GM19240 (cell line): Measurements from ENCODE around the gene ATCAY.

Source experiments
- DNase-seq: peaks from one replicate; pipeline ENCODE4 v3.0.0; 2011; ENCODE audit warnings: low spot score; ENCODE audit not compliant: insufficient read length

ATCAY gene

GRCh38 chr19:3880471-3881271 lies at the start of gene ATCAY:
Gene ATCAY, plus strand, starts transcription at chr19:3880685. Its CDS starts 5,083 bp downstream, at chr19:3885768.
- DNase-seq: no peak

GRCh38 chr19:3831601-3832000 lies 48.9 kb upstream of the ATCAY start:
- no peak for DNase-seq

DNA sequence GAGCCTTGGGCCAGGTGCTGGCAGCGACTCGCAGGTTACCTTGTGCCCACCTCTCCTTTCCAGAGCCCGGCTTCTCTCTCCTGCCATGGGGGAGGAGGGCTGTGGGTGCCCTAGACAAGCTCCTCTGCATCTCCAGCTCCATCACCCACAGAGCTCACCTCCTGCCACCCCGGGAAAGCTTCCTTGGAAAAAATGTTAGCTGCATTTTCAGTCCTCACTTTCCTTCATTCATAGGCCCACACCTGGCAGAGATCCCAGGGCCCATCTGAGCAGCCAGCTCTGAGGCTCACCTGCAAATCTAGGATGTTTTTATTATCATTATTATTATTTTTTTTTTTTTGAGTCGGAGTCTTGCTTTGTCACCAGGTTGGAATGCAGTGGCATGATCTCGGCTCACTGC lies 48.5 kb upstream of the ATCAY start:
- DNase-seq: no peak

DNA sequence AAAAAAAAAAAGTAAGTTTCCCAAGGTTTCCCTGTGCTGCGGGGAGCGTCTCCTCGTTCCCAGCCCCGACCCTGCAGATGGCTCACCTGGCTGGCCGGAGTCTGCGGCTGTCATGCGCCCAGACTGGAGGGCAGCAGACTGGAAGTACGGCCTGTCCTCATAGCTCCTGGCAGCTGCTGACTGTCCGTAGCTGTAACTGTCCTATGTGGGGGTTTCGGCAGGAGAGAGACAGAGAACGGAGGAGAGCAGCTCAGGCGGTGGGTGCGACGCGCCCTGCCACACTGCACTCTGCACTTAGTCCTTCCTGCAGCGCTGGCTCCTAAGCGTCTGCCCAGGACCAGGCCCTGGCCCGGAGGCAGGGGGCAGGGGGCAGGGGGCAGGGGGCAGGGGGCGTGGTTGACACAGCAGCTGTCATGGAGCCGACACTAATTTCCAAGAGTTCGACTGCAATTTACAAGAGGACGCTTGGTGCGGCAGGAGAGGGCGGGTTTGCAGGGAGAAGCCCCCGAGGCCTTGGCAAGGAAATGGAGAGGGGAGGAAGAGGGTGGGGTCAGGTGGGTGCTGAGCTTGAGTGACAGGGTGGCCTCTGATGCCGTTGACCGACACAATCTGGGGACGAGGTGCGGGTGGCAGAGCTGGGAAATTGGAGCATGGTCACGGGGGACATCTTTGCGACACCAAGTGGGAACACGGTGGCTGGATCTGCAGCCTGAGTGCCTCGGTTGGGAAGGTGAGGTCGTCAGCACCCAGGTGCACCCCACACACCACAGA lies 46.7 kb upstream of the ATCAY start:
- no peak for DNase-seq

GRCh38 chr19:3834349-3835054 lies 46.0 kb upstream of the ATCAY start:
- no peak for DNase-seq

GRCh38 chr19:3835055-3835435 lies 45.4 kb upstream of the ATCAY start:
- no peak for DNase-seq

GRCh38 chr19:3836887-3837286 lies 43.6 kb upstream of the ATCAY start:
- no peak for DNase-seq

- no peak for DNase-seq
Measured at GRCh38 chr19:3837332-3837731, 43.2 kb upstream of the ATCAY start.

DNA sequence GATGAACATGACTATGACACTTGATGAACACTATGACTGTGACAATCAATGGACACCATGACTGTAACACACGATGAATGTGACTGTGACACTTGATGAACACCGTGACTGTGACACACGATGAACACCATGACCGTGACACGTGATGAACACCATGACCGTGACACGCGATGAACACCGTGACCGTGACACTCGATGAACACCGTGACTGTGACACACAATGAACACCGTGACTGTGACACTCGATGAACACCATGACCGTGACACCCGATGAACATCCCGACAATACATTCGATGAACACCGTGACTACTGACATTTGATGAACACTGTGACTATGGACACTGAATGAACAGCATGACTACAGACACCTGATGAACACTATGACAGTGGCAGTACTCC lies 42.6 kb upstream of the ATCAY start:
- no peak for DNase-seq

DNA sequence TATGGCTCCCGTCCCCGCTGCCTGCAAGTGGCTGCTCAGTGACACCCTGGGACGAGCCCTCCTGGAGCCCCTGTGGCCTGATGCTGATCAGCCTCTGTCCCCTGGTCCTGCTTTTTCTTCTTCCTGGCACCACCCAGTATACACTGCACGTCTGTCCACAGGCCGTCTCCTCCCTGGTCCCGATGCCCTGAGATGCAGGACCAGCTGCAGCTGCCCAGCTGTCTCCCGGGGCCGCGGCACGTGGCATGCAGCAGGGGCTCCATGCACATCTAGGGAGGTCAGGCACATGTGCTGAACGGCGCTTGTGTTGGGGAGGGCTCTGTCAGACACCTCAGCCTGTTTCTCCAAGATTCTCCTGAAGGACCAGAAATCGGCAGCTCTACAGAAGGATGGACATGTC lies 41.8 kb upstream of the ATCAY start:
- DNase-seq: no peak

- no peak for DNase-seq
Measured at GRCh38 chr19:3839941-3840340, 40.5 kb upstream of the ATCAY start.

GRCh38 chr19:3840804-3841203 lies 39.7 kb upstream of the ATCAY start:
- no peak for DNase-seq

GRCh38 chr19:3842948-3843347 lies 37.5 kb upstream of the ATCAY start:
- DNase-seq: no peak

- no peak for DNase-seq
Measured at GRCh38 chr19:3844596-3844995, 35.9 kb upstream of the ATCAY start.

DNA sequence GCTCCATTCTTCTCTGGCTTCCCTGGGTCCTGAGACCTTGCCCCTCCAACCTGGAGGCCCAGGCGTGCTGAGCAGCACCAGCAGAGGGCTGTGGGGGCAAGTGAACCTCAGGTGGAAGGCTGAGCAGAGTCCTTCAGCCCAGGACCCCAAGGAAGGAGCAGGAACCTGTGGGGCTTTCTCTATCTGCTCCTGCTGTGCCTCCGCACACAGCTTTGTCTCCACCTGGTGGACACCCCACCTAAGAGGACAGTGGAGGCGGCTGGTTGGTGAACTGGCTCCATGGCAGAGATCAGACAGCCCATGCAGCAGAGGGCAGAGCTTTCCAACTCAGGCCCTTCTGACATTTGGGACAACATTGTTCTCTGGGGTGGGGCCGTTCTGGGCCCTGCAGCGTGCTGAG lies 31.4 kb upstream of the ATCAY start:
- no peak for DNase-seq

DNA sequence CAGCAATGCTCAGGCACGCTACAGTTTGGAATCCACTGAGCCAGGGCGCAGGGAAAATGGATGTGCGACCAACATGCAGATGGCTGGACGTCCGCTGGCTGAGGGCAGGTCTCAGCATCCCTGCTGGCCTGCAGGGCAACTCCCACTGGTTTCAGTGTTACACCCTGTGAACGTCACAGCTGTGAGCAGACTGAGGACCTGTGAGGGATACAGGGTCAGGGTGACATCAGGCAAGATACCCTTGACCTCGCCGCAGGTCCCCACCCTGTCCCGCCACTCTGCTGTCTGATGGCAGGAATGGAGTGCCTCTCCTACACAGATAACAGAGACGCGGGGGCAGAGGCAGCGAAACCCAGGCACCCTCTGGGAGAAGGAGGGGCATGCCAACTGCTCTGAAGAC lies 30.7 kb upstream of the ATCAY start:
- no peak for DNase-seq

DNA sequence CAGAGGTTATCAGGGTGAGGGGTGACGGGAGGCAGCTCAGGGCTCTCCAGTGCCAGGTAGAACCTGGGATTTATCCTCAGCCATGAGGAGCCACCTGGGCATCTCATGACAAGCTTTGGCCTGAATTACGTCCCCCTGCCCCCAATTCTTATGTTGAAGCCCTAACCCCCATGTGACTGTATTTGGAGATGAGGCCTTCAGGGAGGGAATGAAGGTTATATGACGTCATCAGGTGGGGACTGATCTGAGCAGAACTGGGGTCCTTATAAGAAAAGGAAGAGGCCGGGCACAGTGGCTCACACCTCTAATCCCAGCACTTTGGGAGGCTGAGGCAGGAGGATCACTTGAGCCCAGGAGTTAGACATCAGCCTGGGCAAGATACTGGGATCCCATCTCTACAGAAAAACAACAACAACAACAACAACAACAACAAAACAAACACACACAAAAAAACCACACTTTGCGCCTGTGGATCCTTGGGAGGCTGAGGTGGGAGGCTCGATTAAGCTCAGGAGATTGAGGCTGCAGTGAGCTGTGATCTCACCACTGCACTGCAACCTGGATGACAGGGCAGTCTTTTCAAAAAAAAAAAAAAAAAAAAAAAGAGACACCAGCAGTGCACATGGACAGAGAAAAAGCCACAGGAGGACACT lies 30.0 kb upstream of the ATCAY start:
- DNase-seq: no peak

- DNase-seq: no peak
Measured at GRCh38 chr19:3851254-3852176, 29.0 kb upstream of the ATCAY start.

DNA sequence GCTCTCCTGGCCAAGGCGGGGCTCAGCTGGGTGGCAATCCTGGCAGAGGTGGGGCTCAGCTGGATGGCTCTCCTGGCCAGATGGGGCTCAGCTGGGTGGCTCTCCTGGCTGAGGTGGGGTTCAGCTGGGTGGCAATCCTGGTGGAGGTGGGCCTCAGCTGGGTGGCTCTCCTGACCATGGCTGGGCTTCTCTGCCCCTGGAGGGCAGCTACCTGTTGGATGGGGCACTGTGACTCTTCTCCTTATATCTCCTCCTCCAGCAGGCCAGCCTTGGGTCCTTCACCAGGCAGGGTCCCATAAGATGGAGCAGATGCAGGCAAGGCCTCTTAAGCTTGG lies 28.3 kb upstream of the ATCAY start:
- no peak for DNase-seq

GRCh38 chr19:3852614-3853254 lies 27.8 kb upstream of the ATCAY start:
- DNase-seq: no peak
